ENCODE data around the gene MX2.

DNA sequence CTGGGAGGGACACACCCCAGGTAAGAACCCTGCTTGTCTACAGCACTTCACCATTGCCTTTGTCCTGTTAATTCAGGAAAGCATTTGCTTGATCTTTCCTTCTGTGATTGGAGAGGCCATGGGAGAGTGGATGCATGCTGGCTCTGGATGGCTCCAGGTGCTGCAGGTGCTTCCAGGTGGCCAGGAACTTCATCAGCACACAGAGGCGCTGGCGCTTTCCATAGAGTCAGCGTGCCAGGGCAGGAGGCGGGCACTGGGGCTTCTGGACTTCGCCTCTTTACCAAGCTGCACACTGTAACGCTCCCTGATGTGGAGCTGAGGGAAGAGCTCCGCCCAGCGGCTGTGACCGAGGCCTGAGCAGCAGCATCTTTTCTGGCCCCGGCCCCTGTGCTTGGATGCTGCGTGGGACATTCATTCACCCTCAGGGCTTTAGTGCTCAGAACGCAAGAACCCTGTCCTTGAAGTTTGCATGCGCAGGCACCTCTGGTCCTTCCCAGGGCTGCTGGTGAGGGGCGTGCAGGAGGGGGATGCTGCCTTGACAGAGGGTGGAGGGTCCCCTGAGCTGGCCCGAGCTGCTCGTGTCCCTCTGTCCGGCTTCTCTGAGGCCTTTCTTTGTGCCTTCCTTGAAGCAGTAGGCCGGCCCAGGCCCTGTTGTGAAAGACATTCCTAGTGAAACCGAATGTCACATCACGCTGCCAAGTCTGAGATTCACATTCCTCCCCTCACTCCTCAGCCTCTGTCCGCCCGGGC, 1.6 kb upstream of the MX2 start:
- TF ChIP-seq POLR2A (IDR thresholded peaks at IDR 0.05; ENCODE audit: control extremely low read depth in 1 of 2, low read depth in 2 of 2, low read length in 2 of 2): no peak
- TF ChIP-seq TEAD4 (IDR thresholded peaks at IDR 0.05; ENCODE audit: low read depth, low read length): no peak
- peak; percentile 40 to 55; a peak in 3 of 4 replicates for TF ChIP-seq RAD21 (IDR thresholded peaks at IDR 0.05 in 1 of 2, conservative IDR thresholded peaks at IDR 0.05 in 1 of 2; ENCODE audit: low read depth in 2 of 2, low read length in 2 of 2)
- TF ChIP-seq POLR2AphosphoS5 (IDR thresholded peaks at IDR 0.05; ENCODE audit: low read depth, low read length): no peak
- no peak for TF ChIP-seq YY1 (IDR thresholded peaks at IDR 0.05; ENCODE audit: low read depth, low read length)
- no peak for TF ChIP-seq CHD2 (IDR thresholded peaks at IDR 0.05; ENCODE audit: low read length)
